NT2/D1 (cell line): ENCODE results near the gene MSH4.
"Not testable (repeated sequence)": the region's sequence is repeated elsewhere in the genome, so short reads cannot be mapped to it uniquely, and the experiment has no call there.

ENCODE experiments used
- DNase-seq: peaks from one replicate; pipeline ENCODE4 v3.0.0-alpha.2; 2011; ENCODE audit warnings: low read depth, low spot score
- H3K27me3 ChIP-seq: 2 replicates; pipeline ENCODE4 v1.6.0; 2011; ENCODE audit warnings: mild to moderate bottlenecking; ENCODE audit not compliant: insufficient read length, insufficient read depth
- H3K36me3 ChIP-seq: 2 replicates; pipeline ENCODE4 v1.6.1; 2011; ENCODE audit warnings: mild to moderate bottlenecking, low read length, mixed read lengths; ENCODE audit not compliant: insufficient read depth, insufficient read length
- H3K4me1 ChIP-seq: 2 replicates; pipeline ENCODE4 v1.5.1; 2011; ENCODE audit not compliant: insufficient read depth, insufficient read length
- H3K4me3 ChIP-seq: 2 replicates; pipeline ENCODE4 v1.5.1; 2011; ENCODE audit warnings: low read depth; ENCODE audit not compliant: insufficient read length
- H3K9ac ChIP-seq: 2 replicates; pipeline ENCODE4 v1.6.0; 2011; ENCODE audit warnings: low read depth; ENCODE audit not compliant: insufficient read length
- H3K9me3 ChIP-seq: 2 replicates; pipeline ENCODE4 v1.5.1; 2011; ENCODE audit warnings: mild to moderate bottlenecking, low read length; ENCODE audit not compliant: insufficient read depth
- SUZ12 ChIP-seq: IDR thresholded peaks from 2 replicates; pipeline ENCODE4 v1.6.1; 2011; ENCODE audit not compliant: insufficient read length, insufficient read depth; ENCODE audit errors: extremely low read depth
- YY1 ChIP-seq: IDR thresholded peaks from 2 replicates; pipeline ENCODE4 v1.6.1; 2011; ENCODE audit not compliant: insufficient read length, insufficient read depth
- ZNF274 ChIP-seq: IDR thresholded peaks from 2 replicates; pipeline ENCODE4 v1.6.1; 2011; ENCODE audit warnings: mild to moderate bottlenecking, low read depth, low read length

Gene MSH4

GRCh38 chr1:75808921-75809320 lies 12.2 kb downstream of the MSH4 start:
- no peaks in the 10 kb centered on the region for H3K4me1 ChIP-seq
- H3K9me3 ChIP-seq: no peaks in the 10 kb centered on the region
- no peak overlapping the region for H3K9ac ChIP-seq
- no peaks in the 10 kb centered on the region for H3K27me3 ChIP-seq
- H3K36me3 ChIP-seq: no peaks in the 10 kb centered on the region
- H3K4me3 ChIP-seq: no peak overlapping the region
- DNase-seq: no peak
- TF ChIP-seq ZNF274 (no peak), SUZ12 (no peak), YY1 (no peak)

- H3K4me3 ChIP-seq, H3K36me3 ChIP-seq, H3K9ac ChIP-seq, DNase-seq, H3K4me1 ChIP-seq, H3K27me3 ChIP-seq, H3K9me3 ChIP-seq: not testable (repeated sequence)
These were observed 13.4 kb downstream of the MSH4 start for GRCh38 chr1:75810113-75810512.

- Histone ChIP-seq H3K4me3 (no peak overlapping the region), H3K27me3 (no peaks in the 10 kb centered on the region), H3K9ac (no peak overlapping the region), H3K4me1 (no peaks in the 10 kb centered on the region), H3K9me3 (no peaks in the 10 kb centered on the region), H3K36me3 (no peaks in the 10 kb centered on the region)
- DNase-seq: no peak
- TF ChIP-seq SUZ12: no peak
- TF ChIP-seq ZNF274: no peak
- no peak for TF ChIP-seq YY1
These were observed 14.7 kb downstream of the MSH4 start for GRCh38 chr1:75811211-75811981.

GRCh38 chr1:75812065-75812464 lies 15.4 kb downstream of the MSH4 start:
- no peaks in the 10 kb centered on the region for H3K4me1 ChIP-seq
- no peak for DNase-seq
- H3K36me3 ChIP-seq: no peaks in the 10 kb centered on the region
- no peak overlapping the region for H3K9ac ChIP-seq
- H3K27me3 ChIP-seq: no peaks in the 10 kb centered on the region
- TF ChIP-seq YY1 (no peak), ZNF274 (no peak), SUZ12 (no peak)
- no peaks in the 10 kb centered on the region for H3K9me3 ChIP-seq
- no peak overlapping the region for H3K4me3 ChIP-seq

- not testable (repeated sequence) for H3K4me1 ChIP-seq, H3K4me3 ChIP-seq, H3K36me3 ChIP-seq, DNase-seq, H3K9me3 ChIP-seq, H3K27me3 ChIP-seq, H3K9ac ChIP-seq
These were observed 26.9 kb downstream of the MSH4 start for GRCh38 chr1:75823596-75823995.

- H3K36me3 ChIP-seq: no peaks in the 10 kb centered on the region
- TF ChIP-seq ZNF274: no peak
- TF ChIP-seq SUZ12: no peak
- no peak for TF ChIP-seq YY1
These were observed 39.9 kb downstream of the MSH4 start for GRCh38 chr1:75836528-75837100.

GRCh38 chr1:75838079-75838478 lies 41.4 kb downstream of the MSH4 start:
- DNase-seq: no peak
- Histone ChIP-seq H3K4me1 (no peaks in the 10 kb centered on the region), H3K27me3 (no peaks in the 10 kb centered on the region), H3K9me3 (no peaks in the 10 kb centered on the region), H3K4me3 (no peak overlapping the region), H3K9ac (no peak overlapping the region), H3K36me3 (no peaks in the 10 kb centered on the region)
- no peak for TF ChIP-seq YY1
- no peak for TF ChIP-seq ZNF274
- TF ChIP-seq SUZ12: no peak

More at GRCh38 chr1:75836528-75837100, 39.9 kb downstream of the MSH4 start:
- H3K9ac ChIP-seq: no peak overlapping the region
- H3K9me3 ChIP-seq: no peaks in the 10 kb centered on the region
- H3K27me3 ChIP-seq: no peaks in the 10 kb centered on the region
- H3K4me1 ChIP-seq: no peaks in the 10 kb centered on the region
- no peak for DNase-seq
- H3K4me3 ChIP-seq: no peak overlapping the region
